ENCODE measurements around the gene MZF1.

- TF ChIP-seq MZF1 (tag by site-specific recombination; IDR thresholded peaks at IDR 0.05; ENCODE audit: borderline replicate concordance) (no peak), PATZ1 (tag by site-specific recombination; IDR thresholded peaks at IDR 0.05) (no peak), CTCF (tag by site-specific recombination; IDR thresholded peaks at IDR 0.05) (no peak), ZNF513 (tag by site-specific recombination; IDR thresholded peaks at IDR 0.05) (no peak), ZNF830 (tag by site-specific recombination; IDR thresholded peaks at IDR 0.05; ENCODE audit: low read depth) (no peak), ZBTB17 (tag by site-specific recombination; IDR thresholded peaks at IDR 0.05) (no peak), OSR2 (tag by site-specific recombination; IDR thresholded peaks at IDR 0.05) (no peak), ZBTB7A (tag by site-specific recombination; IDR thresholded peaks at IDR 0.05; ENCODE audit: low read depth) (no peak), ZNF514 (tag by site-specific recombination; IDR thresholded peaks at IDR 0.05) (no peak), ZNF274 (IDR thresholded peaks at IDR 0.05; ENCODE audit: low read length) (no peak), ZNF274 (tag by site-specific recombination; IDR thresholded peaks at IDR 0.05; ENCODE audit: borderline replicate concordance) (no peak), ZBTB8A (tag by site-specific recombination; IDR thresholded peaks at IDR 0.05) (no peak), ZNF629 (tag by site-specific recombination; IDR thresholded peaks at IDR 0.05) (no peak)
Measured at GRCh38 chr19:58522709-58523108, 50.4 kb downstream of the MZF1 start.
